Inflammatory macrophage (primary cell): ENCODE results near the gene CELSR3.
A peak's percentile ranks its signal among the peaks of the same experiment; 100 is the strongest.

Experiments
- DNase-seq, 2 donors: peaks; one replicate each; pipeline ENCODE4 v3.0.0-alpha.2; 2020 to 2022
- total RNA-seq, 18 experiments: gene quantifications; one replicate each; lab custom pipeline; 2026; ENCODE audit warnings: mixed read lengths in 6 of 18, inconsistent platforms in 2 of 18; lab: John Stamatoyannopoulos, UW

Gene CELSR3, protein sequence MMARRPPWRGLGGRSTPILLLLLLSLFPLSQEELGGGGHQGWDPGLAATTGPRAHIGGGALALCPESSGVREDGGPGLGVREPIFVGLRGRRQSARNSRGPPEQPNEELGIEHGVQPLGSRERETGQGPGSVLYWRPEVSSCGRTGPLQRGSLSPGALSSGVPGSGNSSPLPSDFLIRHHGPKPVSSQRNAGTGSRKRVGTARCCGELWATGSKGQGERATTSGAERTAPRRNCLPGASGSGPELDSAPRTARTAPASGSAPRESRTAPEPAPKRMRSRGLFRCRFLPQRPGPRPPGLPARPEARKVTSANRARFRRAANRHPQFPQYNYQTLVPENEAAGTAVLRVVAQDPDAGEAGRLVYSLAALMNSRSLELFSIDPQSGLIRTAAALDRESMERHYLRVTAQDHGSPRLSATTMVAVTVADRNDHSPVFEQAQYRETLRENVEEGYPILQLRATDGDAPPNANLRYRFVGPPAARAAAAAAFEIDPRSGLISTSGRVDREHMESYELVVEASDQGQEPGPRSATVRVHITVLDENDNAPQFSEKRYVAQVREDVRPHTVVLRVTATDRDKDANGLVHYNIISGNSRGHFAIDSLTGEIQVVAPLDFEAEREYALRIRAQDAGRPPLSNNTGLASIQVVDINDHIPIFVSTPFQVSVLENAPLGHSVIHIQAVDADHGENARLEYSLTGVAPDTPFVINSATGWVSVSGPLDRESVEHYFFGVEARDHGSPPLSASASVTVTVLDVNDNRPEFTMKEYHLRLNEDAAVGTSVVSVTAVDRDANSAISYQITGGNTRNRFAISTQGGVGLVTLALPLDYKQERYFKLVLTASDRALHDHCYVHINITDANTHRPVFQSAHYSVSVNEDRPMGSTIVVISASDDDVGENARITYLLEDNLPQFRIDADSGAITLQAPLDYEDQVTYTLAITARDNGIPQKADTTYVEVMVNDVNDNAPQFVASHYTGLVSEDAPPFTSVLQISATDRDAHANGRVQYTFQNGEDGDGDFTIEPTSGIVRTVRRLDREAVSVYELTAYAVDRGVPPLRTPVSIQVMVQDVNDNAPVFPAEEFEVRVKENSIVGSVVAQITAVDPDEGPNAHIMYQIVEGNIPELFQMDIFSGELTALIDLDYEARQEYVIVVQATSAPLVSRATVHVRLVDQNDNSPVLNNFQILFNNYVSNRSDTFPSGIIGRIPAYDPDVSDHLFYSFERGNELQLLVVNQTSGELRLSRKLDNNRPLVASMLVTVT (N-terminal part only)
- 0.16 to 1.8 (median 1.0) reads per million in 18 experiments for total RNA-seq

DNA sequence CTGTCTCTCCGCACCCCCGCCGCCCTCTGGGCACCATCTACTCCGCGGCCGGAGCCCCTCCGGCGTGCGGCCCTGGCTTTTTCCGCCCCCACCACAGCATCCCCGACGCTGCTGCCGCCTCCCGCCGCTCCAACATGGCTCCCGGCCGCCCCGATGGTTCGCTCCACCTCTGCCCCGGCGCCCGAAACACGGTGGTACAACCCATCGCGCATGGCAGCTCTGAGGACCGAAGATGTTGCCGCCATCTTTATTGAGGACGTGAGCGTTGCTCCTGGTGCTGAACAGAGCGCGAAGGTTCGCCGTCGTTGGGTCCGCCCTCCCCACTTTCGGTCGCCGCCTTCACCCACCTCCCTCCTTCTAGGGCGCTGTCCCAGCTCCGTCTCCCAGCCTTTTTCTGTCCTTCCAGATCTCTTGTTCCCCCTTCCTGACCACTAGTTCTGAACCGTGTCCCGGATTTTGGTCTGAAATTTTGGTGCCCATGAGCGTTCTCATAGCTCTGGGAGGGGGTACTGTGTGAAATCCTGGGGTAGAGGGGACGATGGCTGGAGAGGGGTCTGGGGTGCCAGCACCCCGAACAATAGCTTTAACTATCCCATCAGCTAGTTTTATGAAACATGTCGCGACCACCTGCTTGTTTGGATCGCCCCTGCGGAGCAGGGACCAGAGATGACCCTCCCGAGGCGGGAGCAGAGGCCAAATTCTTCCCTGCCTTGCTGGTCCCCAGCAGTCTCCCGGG, at the start of gene CELSR3:
CELSR3 (minus strand) TSS at position 134 of the 736 bp plus-strand sequence. CDS start 252 bp downstream, outside the sequence.
- peak; percentile 73 to 75 for DNase-seq

DNA sequence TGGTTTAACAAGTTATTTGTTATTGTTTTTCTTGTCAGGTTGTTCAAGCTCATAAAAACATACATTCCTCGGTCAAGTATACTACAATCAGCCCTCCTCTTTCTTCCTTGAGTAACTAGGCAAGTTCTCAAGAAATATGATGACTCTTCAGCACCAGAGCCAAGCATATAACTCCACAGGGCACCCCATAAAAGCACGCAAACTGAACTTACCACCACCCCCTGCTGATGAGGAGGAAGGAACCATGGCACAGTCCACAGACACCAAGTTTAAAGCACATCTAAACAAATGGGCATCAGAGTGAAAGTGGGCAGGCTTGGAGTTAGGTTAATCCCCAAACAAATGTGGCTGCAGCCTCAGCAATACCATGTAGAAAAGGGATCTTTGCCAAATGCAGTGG, 49.0 kb upstream of the CELSR3 start:
- no peak for DNase-seq

DNA sequence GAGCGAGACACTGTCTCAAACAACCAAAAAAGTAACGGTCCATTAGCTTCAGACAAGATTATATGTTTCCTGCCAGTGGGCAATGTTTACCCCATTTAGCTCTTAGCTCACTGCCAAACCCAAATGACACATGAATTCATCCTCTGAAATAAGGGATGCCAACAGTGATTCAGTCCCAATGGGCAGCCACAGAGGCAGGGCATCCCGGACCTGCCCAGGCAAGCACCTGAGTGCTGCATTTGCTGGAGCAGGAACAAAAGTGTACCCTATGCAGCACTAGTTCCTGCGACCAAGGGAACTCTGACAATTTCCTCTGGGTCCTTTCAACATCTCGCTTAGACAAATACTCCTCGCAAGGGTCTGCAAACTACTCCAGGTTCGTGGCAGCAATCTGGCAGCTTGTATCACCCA, 46.4 kb upstream of the CELSR3 start:
- no peak for DNase-seq

DNA sequence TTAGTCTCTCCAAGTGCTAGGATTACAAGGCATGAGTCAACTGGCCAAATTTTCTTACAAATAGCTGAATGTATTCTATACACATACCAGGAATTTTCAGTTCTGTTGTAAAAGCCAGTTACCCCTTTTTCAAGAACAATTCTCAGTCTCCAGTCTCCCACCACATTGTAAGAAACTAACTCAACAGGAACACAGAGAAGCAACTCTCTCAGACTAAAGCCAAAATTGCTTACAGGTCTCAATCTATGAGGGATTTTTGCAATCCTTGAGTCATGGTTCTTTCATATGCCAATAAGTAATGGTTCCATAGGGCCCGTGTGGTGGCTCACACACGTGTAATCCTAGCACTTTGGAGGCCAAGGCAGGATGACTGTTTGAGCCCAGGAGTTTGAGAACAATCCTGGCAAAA, 45.8 kb upstream of the CELSR3 start:
- peak; percentile 7 to 8 for DNase-seq

DNA sequence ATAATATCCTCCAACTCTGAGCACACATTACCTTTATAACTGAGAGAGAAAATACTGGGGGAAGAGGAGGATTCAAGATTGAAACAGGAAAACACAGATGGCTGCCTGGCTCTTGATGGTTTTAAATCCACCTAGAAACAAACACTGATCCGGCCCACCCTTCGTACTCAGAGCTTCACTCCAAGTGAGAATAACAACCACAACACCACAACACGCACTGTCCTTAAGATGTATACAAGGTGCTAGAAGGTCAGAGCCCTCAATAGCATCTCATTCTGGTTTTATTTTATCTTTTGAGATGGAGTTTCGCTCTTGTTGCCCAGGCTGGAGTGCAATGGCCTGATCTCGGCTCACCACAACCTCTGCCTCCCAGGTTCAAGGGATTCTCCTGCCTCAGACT, 44.5 kb upstream of the CELSR3 start:
- no peak for DNase-seq

DNA sequence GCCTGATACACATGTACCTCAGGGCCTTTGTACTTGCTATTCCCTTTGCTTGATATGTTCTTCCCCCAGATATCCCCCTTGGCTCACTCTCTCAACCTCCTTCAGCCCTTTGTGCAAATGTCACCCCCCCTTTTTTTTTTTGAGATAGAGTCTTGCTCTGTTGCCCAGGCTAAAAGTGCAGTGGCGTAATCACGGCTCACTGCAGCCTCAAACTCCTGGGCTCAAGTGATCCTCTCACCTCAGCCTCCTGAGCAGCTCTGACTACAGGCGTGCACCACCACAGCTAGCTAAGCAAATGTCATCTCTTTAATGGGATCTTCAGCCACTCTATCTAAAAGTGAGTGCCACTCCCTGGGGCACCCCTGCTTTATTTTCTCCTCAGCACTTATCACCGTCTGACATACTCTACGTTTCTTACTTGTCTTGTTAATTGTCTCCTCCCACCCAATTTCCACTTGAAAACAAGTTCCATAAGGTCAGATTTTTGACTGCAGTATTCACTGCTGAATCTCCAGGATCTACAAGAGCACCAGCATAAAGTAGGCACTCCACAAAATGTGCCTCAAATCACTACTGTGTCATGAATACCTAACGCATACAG, 39.7 kb upstream of the CELSR3 start:
- no peak for DNase-seq

DNA sequence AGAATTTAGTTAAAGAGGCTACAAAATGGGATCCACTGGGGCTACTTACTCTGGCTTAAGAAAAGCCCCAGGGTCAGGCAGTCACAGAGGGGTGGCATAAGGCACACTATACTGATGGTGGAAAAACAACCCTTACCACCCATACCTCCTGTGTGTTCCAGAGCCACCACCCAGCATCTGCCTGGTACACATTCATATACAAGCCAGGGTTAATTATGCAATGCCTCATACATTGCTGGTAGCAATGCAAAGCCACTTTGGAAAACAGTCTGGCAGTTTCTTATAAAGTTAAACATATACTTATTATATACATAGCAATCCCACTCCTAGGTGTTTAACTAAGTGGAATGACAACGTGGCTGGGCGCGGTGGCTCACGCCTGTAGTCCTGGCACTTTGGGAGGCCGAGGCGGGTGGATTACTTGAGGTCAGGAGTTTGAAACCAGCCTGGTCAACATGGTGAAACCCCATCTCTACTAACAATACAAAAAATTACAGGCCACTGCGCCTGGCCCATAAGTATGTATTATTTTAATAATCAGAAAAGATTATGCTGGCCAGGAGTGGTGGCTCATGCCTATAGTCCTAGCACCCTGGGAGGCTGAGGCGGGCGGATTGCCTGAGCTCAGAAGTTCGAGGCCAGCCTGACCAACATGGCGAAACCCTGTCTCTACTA, 38.2 kb upstream of the CELSR3 start:
- DNase-seq = no peak

DNA sequence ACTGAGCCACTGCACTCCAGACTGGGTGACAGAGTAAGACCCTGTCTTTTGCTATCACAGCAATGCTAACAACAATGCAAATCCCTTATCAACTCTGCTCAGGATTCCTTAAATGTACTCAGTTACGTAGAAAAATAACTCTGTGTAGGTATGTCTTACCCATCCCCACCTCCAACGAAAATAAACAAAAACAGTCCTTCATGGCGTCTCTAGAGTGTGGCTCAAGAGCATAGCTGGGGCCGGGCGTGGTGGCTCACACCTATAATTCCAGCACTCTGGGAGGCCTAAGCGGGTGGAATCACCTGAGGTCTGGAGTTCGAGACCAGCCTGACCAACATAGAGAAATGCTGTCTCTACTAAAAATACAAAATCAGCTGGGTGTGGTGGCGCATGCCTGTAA, 36.2 kb upstream of the CELSR3 start:
- DNase-seq = no peak

DNA sequence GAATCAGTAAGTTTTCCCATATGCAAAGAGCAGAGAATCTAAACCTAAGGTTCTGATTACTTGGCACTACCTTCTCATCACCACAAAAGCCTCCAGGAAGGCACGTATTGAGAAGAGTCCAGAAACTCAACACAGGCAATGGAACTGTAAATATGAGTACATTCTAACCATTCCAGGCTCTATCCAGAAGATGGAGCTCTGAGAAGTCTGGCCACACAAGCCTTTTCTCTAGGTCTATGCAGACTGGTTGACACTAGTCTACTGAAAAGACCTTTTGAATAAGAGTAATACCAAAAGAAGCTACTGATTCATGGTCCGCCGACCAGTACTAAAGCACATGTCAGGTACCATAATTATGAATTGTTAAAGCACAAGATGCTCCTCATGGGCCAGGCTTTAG, 35.3 kb upstream of the CELSR3 start:
- DNase-seq = no peak

DNA sequence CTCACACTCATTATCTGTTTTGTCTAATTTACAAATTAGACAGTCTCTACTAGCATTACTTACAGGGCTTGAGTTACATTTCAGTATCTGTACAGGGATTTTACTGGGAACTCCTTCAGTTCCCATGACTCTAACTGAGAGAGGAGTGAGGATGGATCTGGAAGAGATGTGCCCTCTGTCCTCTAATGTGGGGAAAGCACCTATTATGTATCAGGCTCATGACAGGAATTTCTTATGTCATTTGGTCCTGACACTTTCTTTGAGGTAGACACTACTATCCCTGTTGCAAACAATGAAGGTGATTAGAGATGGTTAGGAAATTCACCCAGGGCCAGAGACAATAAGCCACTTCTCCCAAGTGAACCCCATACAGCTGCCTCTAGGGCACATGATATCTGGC, 33.9 kb upstream of the CELSR3 start:
- no peak for DNase-seq

DNA sequence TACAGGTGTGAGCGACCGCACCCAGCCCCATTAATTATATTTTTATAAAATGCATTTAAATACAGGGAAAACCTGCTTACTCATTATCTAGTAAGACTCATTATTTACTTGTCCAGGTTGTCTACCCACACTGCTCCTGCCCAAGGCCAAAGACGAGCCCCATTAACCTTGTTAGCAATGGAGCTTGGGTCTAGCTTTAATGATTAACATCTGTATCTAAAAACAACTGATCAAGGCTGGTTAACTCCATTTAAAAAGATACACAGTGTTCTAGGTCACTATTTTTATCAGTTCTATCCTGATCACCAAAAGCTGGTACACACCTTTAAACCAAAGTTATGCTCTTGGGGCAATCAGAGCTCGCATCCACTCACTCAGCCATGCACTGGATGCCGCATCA, 33.5 kb upstream of the CELSR3 start:
- no peak for DNase-seq

DNA sequence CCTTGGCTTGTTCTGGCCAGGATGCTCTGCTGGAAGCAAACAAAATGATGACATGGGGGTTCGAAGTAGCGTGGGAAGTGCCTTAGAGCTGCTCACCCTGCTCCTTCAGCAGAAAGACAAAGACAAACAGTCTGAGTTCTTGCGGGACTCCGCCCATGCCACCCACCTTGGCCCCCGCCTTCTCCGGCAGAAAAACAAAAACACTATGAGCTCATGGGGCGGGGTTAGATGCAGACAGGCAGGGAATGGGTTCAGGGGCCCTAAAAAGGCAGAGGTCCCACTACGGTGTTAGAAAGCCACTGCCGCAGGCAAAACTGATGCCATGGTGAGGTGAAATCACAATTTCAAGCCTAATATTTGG, 32.7 kb upstream of the CELSR3 start:
- DNase-seq = no peak

DNA sequence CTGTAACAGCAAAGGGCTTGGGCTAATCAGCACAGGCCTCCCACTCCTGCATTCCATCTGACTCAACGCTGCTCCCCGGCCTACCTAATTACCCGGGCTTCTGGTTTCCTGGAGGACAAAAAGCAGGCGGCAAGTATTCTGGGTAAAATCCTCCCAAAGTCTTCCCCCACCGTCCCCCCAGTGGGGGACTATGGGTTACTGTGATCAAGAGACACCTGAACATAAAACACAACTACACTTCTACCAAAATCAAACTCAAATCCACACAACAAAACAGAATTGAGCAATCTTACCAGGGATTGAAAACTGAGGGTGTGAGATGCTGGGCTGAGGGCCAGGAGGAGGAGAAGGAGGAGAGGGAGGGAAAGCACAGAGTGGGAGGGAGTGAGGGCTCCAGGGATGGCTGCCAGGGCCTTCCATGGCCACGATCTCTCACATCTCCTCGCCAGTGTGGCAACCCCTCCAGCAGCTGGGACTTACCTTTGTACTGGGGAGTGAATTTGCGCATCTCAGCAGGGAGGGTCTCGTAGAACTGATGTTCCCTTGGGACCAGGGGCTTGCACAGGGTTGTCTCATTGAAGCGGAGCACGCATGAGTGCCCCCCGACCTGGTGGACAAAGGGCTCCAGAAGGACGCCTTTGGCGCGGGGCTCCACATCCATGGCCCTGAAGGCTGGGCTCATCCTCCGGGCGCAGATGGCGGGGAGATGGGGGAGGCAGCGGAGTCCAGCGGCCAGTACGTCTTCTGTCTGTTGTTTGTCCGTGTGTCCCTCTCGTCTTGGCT, 32.1 kb upstream of the CELSR3 start:
- DNase-seq = no peak

DNA sequence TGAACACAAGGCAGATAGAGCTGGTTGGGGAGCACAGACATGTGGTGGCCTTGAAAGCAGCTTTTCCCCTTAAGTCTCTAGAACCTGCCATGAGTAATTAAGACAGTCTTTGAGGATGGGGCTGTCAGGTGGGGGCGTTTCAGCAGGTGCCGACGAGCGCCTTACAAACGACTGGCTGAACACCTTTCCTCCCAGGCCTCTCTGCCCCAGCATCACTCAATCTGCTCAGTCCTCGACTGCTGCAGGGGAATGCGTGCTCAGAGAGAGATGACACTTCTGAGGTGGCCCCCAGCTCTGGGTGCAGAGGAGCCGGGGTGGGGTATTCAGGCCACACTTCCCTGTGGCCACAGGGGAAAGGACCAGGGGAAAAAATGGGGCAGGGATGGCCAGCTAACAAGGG, 31.1 kb upstream of the CELSR3 start:
- DNase-seq = no peak

DNA sequence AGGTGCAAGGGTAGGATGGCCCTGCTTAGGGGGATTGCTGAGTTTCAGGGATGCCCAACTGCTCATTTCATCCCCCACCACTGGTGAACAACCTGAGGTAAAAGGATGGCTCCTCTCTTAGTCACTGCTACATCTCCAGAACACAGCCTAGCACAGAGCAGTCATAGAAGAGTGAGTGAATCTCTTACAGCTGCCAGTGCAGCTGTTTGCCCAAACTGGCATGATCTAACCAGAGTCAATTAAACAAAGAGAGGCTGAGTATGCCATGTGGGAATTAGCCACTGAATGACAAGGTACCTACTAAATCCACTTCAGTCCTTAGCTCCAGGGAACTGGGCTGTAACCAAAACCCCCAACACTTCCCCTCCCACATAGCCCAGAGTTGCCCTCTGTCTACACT, 29.9 kb upstream of the CELSR3 start:
- DNase-seq = no peak

DNA sequence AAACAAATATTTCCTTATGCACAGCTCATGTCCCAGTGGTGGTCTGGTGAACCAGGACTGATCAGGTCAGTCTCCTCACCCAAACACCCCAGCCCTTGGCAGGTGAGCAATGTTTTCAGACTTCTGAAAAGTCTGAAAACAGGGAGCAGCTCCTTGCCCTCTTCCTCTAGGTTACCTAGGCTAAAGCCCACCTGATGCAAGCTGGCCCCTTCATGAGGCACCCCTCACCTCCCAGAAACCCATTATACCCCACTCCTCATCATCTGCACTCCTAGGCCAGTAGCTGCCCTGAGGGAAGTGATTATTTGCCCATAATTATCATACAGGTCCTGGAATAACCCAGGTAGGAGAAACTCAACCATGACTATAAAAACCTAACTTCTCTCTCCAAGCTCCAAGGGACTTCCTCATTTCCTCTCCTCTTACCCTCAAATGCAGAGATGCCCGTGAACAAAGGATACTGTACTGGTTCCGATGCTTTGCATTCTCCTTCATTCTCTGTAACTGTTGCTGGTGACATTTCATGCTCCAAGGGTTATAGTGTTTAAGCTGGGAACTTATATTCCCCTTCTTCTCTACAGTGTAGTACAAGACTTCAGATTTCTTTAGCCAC, 28.3 kb upstream of the CELSR3 start:
- no peak for DNase-seq

DNA sequence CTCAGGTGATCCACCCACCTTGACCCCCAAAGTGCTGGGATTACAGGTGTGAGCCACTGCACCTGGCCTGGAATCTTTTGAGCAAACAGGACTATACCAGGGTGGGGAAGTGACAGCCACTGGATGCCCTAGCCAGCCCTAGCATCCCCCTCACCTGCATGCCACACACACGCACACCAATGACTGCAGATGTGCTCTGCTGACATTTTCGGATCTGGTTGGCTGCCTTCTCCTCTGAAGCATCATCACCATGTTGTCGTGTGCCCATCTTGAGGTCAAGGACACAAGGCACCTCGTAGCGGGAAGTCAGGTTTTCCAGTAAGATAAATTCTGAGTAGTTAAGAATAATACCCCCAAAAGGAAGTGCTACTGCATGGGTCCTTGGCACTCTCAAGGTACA, 26.7 kb upstream of the CELSR3 start:
- DNase-seq = no peak

DNA sequence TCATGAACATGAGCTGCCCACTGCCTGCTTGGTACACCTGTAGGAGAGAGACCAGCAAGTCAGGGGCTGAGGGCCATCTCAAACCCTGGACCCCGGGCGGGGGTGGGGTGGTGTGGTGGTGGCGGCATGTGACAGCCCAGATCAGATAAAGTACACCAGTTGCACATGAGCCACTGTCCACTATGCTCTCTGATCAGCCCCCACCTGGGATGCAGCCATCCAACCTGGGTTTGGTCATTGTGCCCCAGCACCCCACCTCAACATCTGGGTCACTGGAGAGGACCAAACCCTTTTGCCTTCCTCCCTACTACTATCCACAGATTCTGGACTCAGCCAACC, 26.0 kb upstream of the CELSR3 start:
- DNase-seq = no peak

DNA sequence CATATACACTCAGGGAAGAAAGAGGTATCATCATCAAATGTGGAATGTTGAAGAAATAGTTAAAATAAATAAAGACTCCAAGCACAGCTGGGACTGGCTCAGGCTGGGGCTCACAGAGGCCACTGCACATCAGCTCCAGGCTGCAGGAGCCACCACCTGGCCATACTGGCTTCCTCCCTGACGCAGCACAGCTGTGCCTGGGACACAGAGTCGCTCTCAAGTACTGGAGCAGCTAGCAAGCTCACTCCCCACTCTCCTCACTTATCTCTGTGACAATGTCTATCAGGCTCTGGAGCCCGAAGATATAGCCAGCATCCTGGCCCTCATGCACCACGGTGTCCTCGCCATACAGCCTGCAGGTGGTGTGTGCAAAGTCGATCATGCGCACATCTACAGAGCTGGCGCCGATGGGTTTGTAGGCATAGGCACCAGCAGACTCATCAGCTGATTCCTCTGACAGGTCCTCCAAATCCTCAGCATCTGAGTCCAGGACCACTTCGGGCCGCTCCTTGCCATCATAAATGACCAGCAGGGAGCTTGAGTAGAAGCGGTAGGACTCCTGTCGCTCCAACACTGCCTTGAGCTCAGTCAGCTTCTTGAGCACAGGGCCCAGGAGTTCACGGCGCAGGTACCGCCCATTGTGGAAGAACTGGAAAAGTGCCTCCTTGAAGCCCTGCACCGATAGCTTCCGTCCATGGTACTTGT, 25.5 kb upstream of the CELSR3 start:
- DNase-seq = no peak
